Measurements from ENCODE around the gene SLC1A5.
A peak's percentile ranks its signal among the peaks of the same experiment; 100 is the strongest.

Gene SLC1A5

GRCh38 chr19:46742926-46743480 lies 45.4 kb downstream of the SLC1A5 start:
- DNase-seq (ENCODE audit: low read depth), result no peak

DNA sequence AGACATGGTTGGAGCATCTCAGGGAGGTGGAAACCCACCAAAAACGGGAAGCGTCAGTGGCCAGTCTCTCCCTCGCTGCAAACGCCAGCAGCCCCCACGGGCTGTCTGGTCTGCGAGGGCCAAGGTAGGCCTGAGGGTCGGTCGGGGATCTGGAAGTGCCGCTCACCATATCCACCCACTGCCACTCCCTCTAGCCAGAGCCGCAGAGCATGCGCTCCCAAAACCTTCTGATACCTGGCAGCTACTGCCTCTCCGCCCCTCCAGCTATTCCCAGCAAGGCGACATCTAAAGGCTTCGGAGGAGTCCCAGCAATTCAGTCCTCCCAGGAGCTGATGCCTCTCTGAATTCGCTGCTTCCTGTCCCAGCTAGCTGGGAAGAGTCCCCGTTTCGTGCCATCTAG lies 46.9 kb downstream of the SLC1A5 start:
- no peak for DNase-seq (ENCODE audit: low read depth)

- no peak for DNase-seq (ENCODE audit: low read depth)
Measured at GRCh38 chr19:46739290-46739771, 49.1 kb downstream of the SLC1A5 start.

DNA sequence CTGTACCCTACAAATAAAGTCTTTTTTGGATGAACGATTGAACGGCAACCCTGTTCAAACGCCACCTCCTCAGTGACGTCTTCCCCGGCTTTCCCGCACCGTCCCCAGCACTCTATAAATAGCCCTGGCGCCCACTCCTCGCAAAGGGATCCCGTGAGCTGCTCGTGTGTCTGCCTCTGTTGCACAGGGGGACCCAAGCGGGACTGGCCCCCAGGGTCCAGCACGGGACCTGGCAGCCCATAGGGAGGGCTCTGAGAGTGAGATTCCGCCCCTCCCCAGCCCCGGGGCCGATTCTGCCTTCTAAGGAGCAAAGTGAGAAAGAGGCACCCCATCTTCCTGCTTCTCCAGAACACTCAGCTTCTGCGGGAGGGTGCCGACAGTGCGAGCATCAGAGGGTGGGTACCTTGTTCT lies 50.6 kb downstream of the SLC1A5 start:
- no peak for DNase-seq (ENCODE audit: low read depth)

GRCh38 chr19:46737298-46737654 lies 51.1 kb downstream of the SLC1A5 start:
- no peak for DNase-seq (ENCODE audit: low read depth)

GRCh38 chr19:46736531-46737297 lies 51.7 kb downstream of the SLC1A5 start:
- no peak for DNase-seq (ENCODE audit: low read depth)

DNA sequence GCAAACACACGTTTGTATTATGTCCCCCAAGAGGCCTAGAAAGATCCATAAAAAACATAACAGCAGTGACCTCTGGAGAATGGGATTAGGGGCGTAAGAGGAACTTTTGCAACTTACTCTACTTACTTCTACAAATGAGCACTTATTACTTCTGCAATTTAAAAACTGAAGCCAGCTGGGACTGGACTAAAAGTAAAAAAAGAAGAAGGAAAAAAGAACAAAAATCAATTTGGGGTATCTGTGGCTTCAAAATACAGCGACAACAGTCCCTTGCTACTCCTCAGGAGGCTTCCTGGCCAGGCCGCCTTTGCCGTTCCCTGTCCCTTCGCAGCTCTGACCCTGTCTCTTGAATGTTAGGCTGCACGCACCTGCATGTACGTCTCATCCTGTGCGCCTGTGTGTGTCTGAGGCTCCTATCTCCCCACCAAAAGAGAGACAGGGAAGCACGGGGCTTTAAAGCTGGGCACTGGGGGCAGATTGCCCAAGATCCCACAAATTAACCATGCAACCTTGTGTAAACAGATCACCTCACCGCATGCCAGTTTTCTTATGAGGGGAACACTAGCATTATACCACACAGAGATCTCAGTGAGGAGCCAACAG lies 54.6 kb downstream of the SLC1A5 start:
- no peak for DNase-seq (ENCODE audit: low read depth)

DNA sequence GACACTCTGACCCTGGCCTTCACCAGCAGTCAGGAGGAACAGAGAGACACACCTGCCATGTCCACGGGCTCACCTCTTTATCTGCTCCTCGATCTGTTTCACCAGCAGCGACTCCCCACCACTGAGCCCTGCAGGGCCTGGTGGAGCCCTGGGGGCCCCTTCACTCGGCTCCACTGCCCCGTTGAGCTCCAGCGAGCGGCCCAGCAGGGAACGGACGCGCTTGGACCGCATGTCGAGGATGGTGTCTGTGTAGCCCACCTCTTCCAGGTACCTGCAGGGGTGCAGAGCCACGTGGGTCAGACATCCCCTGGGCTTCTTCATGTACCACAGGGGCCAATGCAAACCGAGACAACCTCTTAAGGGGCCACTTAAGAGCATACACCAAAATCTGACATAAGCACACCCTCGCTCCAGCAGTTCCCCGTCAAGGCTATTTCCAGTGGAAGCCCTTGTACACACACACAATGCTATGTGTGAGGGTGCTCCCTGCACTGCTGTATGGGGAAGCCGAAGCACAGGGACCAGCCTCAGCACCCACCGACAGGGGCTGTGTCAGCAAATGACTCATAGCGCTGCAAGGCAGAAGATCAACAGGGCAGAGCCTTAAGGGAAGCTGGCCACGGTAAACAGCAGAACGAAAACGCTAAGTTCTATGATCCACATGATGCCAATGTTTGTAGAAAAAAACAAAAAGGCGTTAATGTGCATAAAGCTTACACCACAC lies 55.3 kb downstream of the SLC1A5 start:
- no peak for DNase-seq (ENCODE audit: low read depth)

- no peak for DNase-seq (ENCODE audit: low read depth)
Measured at GRCh38 chr19:46732172-46732938, 56.0 kb downstream of the SLC1A5 start.

DNA sequence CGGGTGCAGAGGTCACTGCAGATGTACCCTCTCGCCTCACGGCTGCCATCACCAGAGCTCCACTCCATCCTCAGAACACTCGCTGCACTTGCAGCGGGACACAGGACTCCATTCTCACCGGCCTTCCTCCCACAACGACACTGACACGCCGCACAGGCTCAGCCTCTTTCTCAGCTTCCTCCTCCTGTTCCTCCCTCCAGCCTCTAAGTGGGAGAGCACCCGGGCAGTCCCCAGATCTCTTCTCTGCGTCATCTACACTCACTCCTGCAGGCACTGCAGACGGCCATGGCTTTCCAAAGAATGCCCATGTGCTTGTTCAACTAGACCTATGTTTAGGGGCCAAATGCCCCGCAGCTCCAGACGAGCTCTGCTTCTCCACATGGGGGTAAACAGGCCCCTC lies 56.8 kb downstream of the SLC1A5 start:
- DNase-seq (ENCODE audit: low read depth), result no peak

DNA sequence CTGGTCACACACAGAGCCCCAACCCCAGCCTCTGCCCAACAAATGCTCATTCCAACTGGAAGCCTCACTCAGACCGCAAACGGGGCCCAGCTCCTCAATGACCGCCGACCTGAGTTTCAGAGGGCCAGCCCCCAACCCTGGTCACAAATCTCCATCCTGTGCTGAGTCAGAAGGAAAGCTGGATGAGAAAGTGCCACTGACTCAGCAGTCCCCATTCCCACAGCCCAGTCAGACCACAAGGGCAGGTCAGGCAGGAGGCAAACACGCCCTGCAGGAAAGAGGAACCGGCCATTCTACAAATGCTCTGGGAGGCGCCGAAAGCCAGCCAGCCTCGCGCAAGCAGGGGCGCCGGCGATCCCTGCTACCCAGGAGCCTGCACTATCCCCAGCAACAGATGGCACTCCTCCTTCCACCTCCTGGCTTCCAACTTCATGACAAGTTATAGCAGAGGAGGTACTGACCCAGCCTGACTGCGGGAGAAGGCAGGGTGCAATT lies 57.3 kb downstream of the SLC1A5 start:
- DNase-seq (ENCODE audit: low read depth), result no peak

GRCh38 chr19:46730595-46730994 lies 57.8 kb downstream of the SLC1A5 start:
- DNase-seq (ENCODE audit: low read depth), result no peak

DNA sequence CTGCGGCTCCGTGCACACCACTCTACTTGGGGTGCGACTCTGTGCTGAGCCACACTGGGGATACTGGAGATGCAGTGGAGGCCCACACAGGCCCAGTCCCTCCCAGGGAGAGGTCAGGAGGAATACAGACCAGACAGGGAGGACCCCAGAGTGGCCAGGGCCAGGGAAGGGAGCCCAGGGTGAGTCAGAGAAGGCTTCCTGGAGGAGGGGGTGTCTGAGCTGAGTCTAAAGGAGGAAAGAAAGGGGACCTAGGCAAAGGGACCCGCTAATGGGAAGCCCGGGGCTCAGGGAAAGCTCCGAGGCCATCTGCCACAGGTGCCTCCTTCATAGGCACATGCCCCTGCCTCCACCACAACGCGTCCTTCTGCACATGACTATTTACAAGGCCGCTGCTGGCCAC lies 58.2 kb downstream of the SLC1A5 start:
- no peak for DNase-seq (ENCODE audit: low read depth)

DNA sequence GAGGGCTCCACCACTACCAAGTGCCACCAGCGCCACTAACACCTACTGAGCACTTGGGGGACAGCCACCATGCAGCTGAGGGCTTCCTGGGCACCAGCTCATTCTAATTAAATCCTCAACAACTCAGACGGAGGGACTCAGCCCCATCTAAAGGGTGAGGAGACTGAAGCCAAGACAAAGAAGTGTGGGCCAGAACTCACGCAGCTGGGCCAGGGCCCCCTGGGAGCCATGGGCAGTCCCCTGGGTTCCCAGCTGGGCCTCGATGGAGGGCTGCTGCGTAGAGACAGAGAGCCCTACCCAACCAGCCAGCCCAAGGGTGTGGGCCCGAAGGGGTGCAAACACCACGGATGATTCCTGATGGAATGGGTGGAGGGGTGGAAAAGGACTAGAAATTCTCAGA lies 58.7 kb downstream of the SLC1A5 start:
- DNase-seq (ENCODE audit: low read depth), result no peak

DNA sequence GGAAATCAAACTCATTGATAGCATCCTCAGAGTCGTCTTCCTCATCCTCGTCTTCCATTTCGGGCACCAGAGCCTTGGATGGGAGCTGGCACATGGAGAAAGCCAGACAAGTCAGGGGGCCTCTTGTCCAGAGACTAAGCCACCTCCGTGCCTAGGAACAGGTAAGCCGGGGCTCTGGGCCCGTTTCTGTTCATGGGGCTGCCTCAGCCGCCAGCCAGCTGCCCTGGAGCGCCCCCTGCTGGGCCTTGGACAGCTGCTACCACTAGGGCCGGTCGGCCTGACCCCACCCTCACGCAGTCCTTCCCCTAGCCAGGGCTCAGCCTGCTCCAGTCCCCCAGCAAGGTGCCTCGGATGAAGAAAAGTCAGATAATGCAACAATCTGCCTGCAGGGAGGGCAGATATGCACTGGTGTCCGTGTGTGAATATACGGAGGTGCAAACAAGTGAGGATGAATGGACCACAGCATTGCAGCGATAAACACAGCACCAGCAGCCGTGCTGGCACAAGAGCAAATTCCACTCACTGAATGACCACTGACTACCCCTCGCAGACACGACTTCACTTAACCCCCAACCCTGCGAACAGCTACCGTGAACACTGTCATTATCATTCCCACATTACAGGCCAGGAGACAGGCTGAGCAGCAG lies 59.6 kb downstream of the SLC1A5 start:
- peak; percentile 60 for DNase-seq (ENCODE audit: low read depth)

DNA sequence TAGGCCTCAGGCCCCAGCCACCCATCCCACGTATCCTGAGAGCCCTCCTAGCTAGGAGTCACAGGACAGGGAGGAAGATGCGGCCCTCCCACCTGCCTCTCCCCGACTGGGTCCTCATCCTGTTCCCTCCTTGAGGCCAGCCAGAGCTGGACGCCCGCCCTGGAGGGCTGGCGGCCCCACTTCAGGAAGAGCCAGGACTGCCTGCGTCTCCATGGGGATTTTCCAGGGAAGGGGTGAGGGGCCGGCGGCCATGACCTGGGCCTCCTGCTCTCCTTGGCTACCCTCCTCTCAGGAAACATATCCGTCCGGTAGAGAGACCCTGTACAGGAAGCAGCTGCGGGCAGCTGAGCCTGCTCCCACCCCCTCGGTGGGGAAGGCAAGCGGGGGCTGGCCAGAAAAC lies 60.2 kb downstream of the SLC1A5 start:
- no peak for DNase-seq (ENCODE audit: low read depth)

- no peak for DNase-seq (ENCODE audit: low read depth)
Measured at GRCh38 chr19:46727757-46728156, 60.6 kb downstream of the SLC1A5 start.

GRCh38 chr19:46726971-46727501 lies 61.4 kb downstream of the SLC1A5 start:
- no peak for DNase-seq (ENCODE audit: low read depth)

DNA sequence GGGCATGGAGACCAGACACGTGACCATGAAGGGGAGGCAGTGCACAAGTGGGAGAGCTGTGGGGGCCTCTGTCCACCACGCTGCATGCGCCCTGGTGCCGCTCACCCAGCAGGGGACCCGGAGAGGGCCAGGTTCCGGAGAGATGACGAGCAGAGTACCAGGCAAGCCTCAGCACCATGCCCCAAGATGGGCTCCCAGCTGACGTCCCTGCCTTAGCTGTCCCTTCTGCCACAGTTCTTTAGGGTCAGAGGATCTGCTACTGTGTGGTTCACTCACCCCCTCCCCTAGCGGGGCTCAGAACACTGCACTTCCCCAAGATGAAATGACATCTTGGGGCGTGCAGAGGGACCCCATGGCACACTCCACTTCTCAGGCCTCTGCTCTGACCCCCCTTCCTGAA lies 61.8 kb downstream of the SLC1A5 start:
- no peak for DNase-seq (ENCODE audit: low read depth)

DNA sequence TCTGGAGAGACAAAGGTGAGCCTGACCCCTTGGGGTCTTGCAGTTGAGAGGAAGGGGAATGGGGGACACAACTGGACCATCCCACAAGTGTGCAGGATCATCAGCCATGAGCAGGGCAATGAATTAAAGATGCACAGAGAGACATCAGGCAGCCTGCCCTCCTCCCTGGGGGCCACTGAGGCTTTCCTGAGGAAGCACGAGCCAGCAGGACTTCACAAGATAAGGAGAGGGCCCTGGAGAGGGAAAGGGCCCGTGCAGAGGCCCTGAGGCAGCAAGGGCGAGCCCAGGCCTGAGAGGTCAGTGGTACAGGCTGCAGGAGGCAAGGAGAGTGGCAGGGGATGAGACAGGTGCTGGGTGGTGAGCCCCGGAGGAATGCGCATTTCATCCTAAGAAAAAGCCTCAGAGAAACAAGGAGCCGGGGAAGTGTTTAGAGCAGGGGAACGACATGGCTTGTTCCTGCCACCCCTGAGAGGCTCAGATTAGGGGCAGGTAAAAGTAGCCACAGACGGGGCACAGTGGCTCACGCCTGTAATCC lies 62.5 kb downstream of the SLC1A5 start:
- no peak for DNase-seq (ENCODE audit: low read depth)
